Neural progenitor cell (in vitro differentiated cells): ENCODE measurements around the gene TBC1D10A.

Source experiments
- CTCF ChIP-seq: fragments of 200-600 bp; sonication (generic); IDR thresholded peaks from 2 replicates; pipeline ENCODE4 v1.5.1; 2017; ENCODE audit warnings: antibody characterized with exemption, mild to moderate bottlenecking
- EZH2 ChIP-seq: fragments of 200-600 bp; sonication (generic); IDR thresholded peaks from 2 replicates; pipeline ENCODE4 v1.6.1; 2017; ENCODE audit warnings: antibody characterized with exemption, mild to moderate bottlenecking, moderate library complexity
- EZH2phosphoT487 ChIP-seq: fragments of 200-600 bp; sonication (generic); IDR thresholded peaks from 2 replicates; pipeline ENCODE4 v1.6.1; 2017; ENCODE audit warnings: antibody characterized with exemption

- no peak for TF ChIP-seq CTCF
- TF ChIP-seq EZH2 = no peak
- no peak for TF ChIP-seq EZH2phosphoT487
These were observed 3.5 kb downstream of the TBC1D10A start for GRCh38 chr22:30323246-30323645.
